ENCODE results near the gene TNS3.

TNS3 gene

GRCh38 chr7:47523401-47523800 is 58.5 kb downstream of the TNS3 start:
- Histone ChIP-seq H3K36me3 (ENCODE audit: insufficient read depth, low read length) (no peaks in the 10 kb centered on the region), H3K27ac (no peak overlapping the region), H3K9ac (ENCODE audit: insufficient read length) (no peak overlapping the region), H3K4me3 (no peak overlapping the region), H3K9me3 (ENCODE audit: low read depth, low read length) (no peaks in the 10 kb centered on the region)
- no peak for DNase-seq (ENCODE audit: low read depth, low spot score)
- TF ChIP-seq FOXP2 (optimal IDR thresholded peaks at IDR 0.05; ENCODE audit: control extremely low read depth, extremely low read length, insufficient read depth) = no peak
- TF ChIP-seq EZH2 (IDR thresholded peaks at IDR 0.05) = no peak
- no peak for TF ChIP-seq POLR2AphosphoS5 (IDR thresholded peaks at IDR 0.05; ENCODE audit: borderline replicate concordance, low read depth, low read length)

GRCh38 chr7:47521816-47522561 is 59.9 kb downstream of the TNS3 start:
- no peak for TF ChIP-seq EZH2 (IDR thresholded peaks at IDR 0.05)
- no peak for TF ChIP-seq POLR2AphosphoS5 (IDR thresholded peaks at IDR 0.05; ENCODE audit: borderline replicate concordance, low read depth, low read length)
- no peak for TF ChIP-seq FOXP2 (optimal IDR thresholded peaks at IDR 0.05; ENCODE audit: control extremely low read depth, extremely low read length, insufficient read depth)
- DNase-seq (ENCODE audit: low read depth, low spot score) = no peak
- Histone ChIP-seq H3K27ac (no peak overlapping the region), H3K9ac (ENCODE audit: insufficient read length) (no peak overlapping the region), H3K9me3 (ENCODE audit: low read depth, low read length) (no peaks in the 10 kb centered on the region), H3K4me3 (no peak overlapping the region), H3K36me3 (ENCODE audit: insufficient read depth, low read length) (no peaks in the 10 kb centered on the region)

- H3K9me3 ChIP-seq (ENCODE audit: low read depth, low read length) = no peaks in the 10 kb centered on the region
- TF ChIP-seq POLR2AphosphoS5 (IDR thresholded peaks at IDR 0.05; ENCODE audit: borderline replicate concordance, low read depth, low read length) (no peak), FOXP2 (optimal IDR thresholded peaks at IDR 0.05; ENCODE audit: control extremely low read depth, extremely low read length, insufficient read depth) (no peak), EZH2 (IDR thresholded peaks at IDR 0.05) (no peak)
- H3K36me3 ChIP-seq (ENCODE audit: insufficient read depth, low read length) = no peaks in the 10 kb centered on the region
- no peak for DNase-seq (ENCODE audit: low read depth, low spot score)
- H3K9ac ChIP-seq (ENCODE audit: insufficient read length) = no peak overlapping the region
- no peak overlapping the region for H3K4me3 ChIP-seq
- H3K27ac ChIP-seq = no peak overlapping the region
Observed at GRCh38 chr7:47521011-47521795, 60.7 kb downstream of the TNS3 start.

GRCh38 chr7:47520406-47520805 is 61.5 kb downstream of the TNS3 start:
- Histone ChIP-seq H3K4me3 (no peak overlapping the region), H3K9me3 (ENCODE audit: low read depth, low read length) (no peaks in the 10 kb centered on the region), H3K36me3 (ENCODE audit: insufficient read depth, low read length) (no peaks in the 10 kb centered on the region), H3K9ac (ENCODE audit: insufficient read length) (no peak overlapping the region), H3K27ac (no peak overlapping the region)
- no peak for TF ChIP-seq POLR2AphosphoS5 (IDR thresholded peaks at IDR 0.05; ENCODE audit: borderline replicate concordance, low read depth, low read length)
- TF ChIP-seq FOXP2 (optimal IDR thresholded peaks at IDR 0.05; ENCODE audit: control extremely low read depth, extremely low read length, insufficient read depth) = no peak
- TF ChIP-seq EZH2 (IDR thresholded peaks at IDR 0.05) = no peak
- DNase-seq (ENCODE audit: low read depth, low spot score) = no peak

- Histone ChIP-seq H3K36me3 (ENCODE audit: insufficient read depth, low read length) (no peaks in the 10 kb centered on the region), H3K9ac (ENCODE audit: insufficient read length) (no peak overlapping the region), H3K4me3 (no peak overlapping the region), H3K9me3 (ENCODE audit: low read depth, low read length) (no peaks in the 10 kb centered on the region), H3K27ac (no peak overlapping the region)
- no peak for TF ChIP-seq POLR2AphosphoS5 (IDR thresholded peaks at IDR 0.05; ENCODE audit: borderline replicate concordance, low read depth, low read length)
- TF ChIP-seq FOXP2 (optimal IDR thresholded peaks at IDR 0.05; ENCODE audit: control extremely low read depth, extremely low read length, insufficient read depth) = no peak
- TF ChIP-seq EZH2 (IDR thresholded peaks at IDR 0.05) = no peak
- no peak for DNase-seq (ENCODE audit: low read depth, low spot score)
Observed at GRCh38 chr7:47518827-47519226, 63.1 kb downstream of the TNS3 start.

GRCh38 chr7:47517821-47518480 is 64.0 kb downstream of the TNS3 start:
- no peak for DNase-seq (ENCODE audit: low read depth, low spot score)
- Histone ChIP-seq H3K27ac (no peak overlapping the region), H3K9me3 (ENCODE audit: low read depth, low read length) (no peaks in the 10 kb centered on the region)

GRCh38 chr7:47516985-47517600 is 64.8 kb downstream of the TNS3 start:
- Histone ChIP-seq H3K9me3 (ENCODE audit: low read depth, low read length) (no peaks in the 10 kb centered on the region), H3K4me3 (no peak overlapping the region), H3K36me3 (ENCODE audit: insufficient read depth, low read length) (no peaks in the 10 kb centered on the region), H3K9ac (ENCODE audit: insufficient read length) (no peak overlapping the region), H3K27ac (no peak overlapping the region)
- TF ChIP-seq POLR2AphosphoS5 (IDR thresholded peaks at IDR 0.05; ENCODE audit: borderline replicate concordance, low read depth, low read length) (no peak), FOXP2 (optimal IDR thresholded peaks at IDR 0.05; ENCODE audit: control extremely low read depth, extremely low read length, insufficient read depth) (no peak)
- DNase-seq (ENCODE audit: low read depth, low spot score) = no peak

More at GRCh38 chr7:47517821-47518480, 64.0 kb downstream of the TNS3 start:
- H3K36me3 ChIP-seq (ENCODE audit: insufficient read depth, low read length) = no peaks in the 10 kb centered on the region
- no peak overlapping the region for H3K9ac ChIP-seq (ENCODE audit: insufficient read length)
- no peak overlapping the region for H3K4me3 ChIP-seq
- no peak for TF ChIP-seq POLR2AphosphoS5 (IDR thresholded peaks at IDR 0.05; ENCODE audit: borderline replicate concordance, low read depth, low read length)
- no peak for TF ChIP-seq EZH2 (IDR thresholded peaks at IDR 0.05)
- TF ChIP-seq FOXP2 (optimal IDR thresholded peaks at IDR 0.05; ENCODE audit: control extremely low read depth, extremely low read length, insufficient read depth) = no peak

GRCh38 chr7:47516386-47516785 is 65.5 kb downstream of the TNS3 start:
- DNase-seq (ENCODE audit: low read depth, low spot score) = no peak
- H3K27ac ChIP-seq = no peak overlapping the region
- no peaks in the 10 kb centered on the region for H3K9me3 ChIP-seq (ENCODE audit: low read depth, low read length)
- TF ChIP-seq EZH2 (IDR thresholded peaks at IDR 0.05) = no peak
- TF ChIP-seq FOXP2 (optimal IDR thresholded peaks at IDR 0.05; ENCODE audit: control extremely low read depth, extremely low read length, insufficient read depth) = no peak
- no peak for TF ChIP-seq POLR2AphosphoS5 (IDR thresholded peaks at IDR 0.05; ENCODE audit: borderline replicate concordance, low read depth, low read length)
- no peak overlapping the region for H3K4me3 ChIP-seq
- no peaks in the 10 kb centered on the region for H3K36me3 ChIP-seq (ENCODE audit: insufficient read depth, low read length)
- H3K9ac ChIP-seq (ENCODE audit: insufficient read length) = no peak overlapping the region
